SU-DHL-6 (cell line): ENCODE data around the gene AGAP3.

Experiments
- CTCF ChIP-seq: fragments of 200-600 bp; sonication (generic); IDR thresholded peaks from one replicate; pipeline ENCODE4 v1.5.1; 2017; ENCODE audit warnings: antibody characterized with exemption, mild to moderate bottlenecking, low read length, moderate library complexity; ENCODE audit not compliant: insufficient read depth, poor library complexity, severe bottlenecking
- EZH2phosphoT487 ChIP-seq: fragments of 200-600 bp; sonication (generic), shearing (Covaris generic); conservative IDR thresholded peaks from 2 replicates; pipeline ENCODE4 v1.6.1; 2018; ENCODE audit warnings: mild to moderate bottlenecking, antibody characterized with exemption, low read length, moderate library complexity, mixed read lengths

GRCh38 chr7:151193203-151193978 is 107.1 kb downstream of the AGAP3 start:
- no peak for TF ChIP-seq CTCF
- TF ChIP-seq EZH2phosphoT487: no peak
